HS-5 (cell line): ENCODE measurements around the gene SNRPA1.
"Not testable (repeated sequence)": the region's sequence is repeated elsewhere in the genome, so short reads cannot be mapped to it uniquely, and the experiment has no call there.

Experiments used
- DNase-seq: peaks from one replicate; pipeline ENCODE4 v3.0.0-alpha.2; 2012; ENCODE audit warnings: low read depth

SNRPA1 gene

DNA sequence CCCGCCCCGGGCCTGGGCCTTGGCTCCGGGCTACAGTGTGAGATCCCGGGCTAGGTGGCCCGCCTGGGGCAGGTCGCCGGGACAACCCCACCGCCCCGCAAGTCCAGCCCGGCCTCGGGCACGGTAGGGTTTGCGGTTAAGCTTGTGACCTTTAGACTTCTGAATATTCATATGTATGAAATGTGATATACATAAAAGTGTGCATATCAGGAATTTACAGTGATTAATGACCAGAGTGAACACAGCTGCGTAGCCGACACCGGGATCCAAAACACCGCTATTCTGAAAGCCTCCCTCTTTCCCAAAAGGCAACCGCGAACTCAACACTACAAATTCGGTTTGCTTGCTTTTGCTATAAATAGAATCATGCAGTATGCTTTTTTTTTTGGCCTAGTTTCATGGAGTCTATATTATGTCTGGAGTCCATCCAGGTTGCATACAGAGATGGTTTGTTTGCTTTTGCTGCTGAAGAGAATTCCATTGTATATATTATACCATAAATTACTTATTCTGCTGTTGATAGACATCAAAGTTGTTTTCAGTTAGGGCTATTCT lies 636 bp upstream of the SNRPA1 start:
- no peak for DNase-seq

DNA sequence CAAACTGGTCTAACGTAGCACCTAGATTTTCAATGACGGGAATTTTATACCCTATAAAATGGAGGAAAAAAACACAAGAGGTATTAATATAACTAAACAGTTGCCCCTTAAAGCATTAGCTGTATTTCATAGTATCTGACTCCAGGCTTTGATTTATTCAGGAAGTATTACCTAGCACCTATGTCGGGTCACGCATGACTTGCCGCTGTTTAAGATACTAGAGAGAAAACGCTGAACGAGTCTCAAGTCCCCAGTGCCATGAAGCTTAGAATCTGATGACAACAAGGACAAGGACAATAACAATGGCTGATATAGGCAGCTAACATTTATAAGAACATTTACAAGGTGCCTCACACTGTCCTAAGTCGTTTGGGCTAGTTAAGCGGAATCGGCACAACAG lies 1.9 kb downstream of the SNRPA1 start:
- no peak for DNase-seq

DNA sequence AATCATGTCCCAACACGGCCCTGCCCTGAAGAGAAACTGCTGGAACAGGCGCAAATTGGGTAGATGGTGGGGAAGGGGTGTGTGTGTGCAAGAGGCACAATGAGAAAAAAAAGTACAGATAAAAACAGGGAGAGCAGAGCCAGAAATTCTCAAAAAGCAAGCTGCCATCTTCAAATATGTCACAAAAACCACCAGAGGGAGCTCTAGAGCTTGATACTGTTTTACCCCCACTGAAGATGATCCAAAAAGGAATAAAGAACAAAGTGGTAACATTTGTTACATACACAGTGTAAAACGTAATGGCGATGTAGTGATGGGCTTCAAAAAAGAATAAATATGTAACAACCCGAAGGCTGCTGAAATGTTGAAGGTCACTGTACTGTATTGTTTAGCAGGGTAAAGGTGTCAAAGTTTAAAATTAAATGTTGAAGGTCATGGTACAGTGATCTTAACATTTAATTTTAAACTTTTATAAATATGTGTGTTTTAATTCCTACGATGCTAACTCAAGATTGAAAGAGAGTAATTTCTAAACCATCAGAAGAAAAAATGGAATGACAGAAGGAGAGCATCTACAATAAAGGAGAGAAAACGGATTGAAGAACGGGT lies 6.0 kb downstream of the SNRPA1 start:
- DNase-seq: no peak

DNA sequence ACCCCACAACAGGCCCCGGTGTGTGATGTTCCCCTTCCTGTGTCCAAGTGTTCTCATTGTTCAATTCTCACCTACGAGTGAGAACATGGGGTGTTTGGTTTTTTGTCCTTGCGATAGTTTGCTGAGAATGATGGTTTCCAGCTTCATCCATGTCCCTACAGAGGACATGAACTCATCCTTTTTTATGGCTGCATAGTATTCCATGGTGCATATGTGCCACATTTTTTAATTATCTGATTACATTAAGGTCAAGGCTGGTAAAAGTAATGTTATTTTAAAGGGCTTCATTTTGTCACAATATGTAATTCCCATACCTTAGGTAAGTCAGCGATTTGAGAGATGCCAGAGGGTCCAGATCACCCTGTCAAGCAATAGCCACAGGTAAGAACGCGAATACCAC lies 7.7 kb downstream of the SNRPA1 start:
- not testable (repeated sequence) for DNase-seq

DNA sequence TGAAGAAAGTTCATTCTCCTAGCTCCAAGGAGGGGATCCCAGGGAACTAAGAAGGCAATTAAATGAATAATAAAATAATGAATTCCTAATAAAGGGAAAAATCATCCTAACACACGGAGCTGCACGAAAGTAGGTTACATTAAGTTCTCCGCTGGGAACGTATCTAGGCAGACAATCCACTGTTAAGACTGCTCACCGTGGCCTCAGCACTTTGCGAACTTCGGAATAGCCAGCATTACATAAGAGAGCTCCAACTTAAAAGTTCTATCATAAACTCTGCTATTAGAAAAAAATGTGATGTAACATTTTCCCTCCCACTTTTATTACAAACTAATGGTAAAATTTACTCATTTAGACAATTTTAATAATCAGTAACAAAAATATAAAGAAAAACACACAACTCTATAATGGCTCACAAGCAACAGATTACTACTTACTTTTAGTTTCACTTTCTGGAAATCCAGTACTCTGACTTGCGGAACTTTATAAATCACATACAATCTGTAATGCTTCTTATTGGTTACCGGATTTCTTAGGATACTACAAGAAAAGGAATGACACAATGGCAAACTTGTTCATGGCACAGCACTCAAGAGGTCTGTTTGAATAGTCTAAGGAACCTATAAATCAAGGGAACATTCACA lies 8.5 kb downstream of the SNRPA1 start:
- DNase-seq: no peak

DNA sequence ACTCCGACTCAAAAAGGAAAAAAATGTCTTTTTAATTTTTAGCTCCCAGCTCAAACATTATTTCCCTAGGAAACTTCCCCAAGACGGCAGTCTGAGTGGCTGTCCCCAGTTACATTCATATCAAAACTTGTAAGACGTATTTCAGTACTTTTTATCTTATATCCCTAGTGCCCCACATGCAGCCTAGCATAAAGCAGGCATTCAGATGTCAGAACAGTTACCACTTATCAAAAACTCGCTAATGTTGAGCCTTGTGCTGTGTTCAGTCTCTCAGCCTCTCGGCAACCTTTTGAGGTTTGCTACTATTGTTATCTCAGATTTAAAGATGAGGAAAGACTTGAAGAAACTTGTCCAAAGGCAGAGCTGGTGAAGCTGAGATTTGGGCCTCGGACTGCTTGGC lies 11.1 kb downstream of the SNRPA1 start:
- DNase-seq: no peak

DNA sequence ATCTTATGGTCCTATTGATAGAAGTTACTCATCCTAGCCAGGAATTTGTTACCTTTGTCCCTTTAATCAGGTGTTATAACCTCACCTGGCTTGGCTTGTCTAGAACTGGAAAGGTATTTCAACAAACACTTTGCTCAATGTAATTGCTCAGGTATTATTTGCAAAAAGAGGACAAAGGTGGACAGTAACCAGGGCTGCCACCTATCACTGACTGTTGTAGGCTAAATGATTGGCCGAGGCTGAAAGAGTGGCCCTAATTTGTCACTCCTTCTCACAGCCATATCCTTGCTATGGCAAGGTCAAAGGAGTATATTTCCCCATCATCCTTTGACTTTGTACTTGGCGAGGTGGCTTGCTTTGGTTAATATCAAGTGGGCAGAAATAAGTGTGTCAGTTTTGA lies 15.0 kb downstream of the SNRPA1 start:
- DNase-seq: no peak

DNA sequence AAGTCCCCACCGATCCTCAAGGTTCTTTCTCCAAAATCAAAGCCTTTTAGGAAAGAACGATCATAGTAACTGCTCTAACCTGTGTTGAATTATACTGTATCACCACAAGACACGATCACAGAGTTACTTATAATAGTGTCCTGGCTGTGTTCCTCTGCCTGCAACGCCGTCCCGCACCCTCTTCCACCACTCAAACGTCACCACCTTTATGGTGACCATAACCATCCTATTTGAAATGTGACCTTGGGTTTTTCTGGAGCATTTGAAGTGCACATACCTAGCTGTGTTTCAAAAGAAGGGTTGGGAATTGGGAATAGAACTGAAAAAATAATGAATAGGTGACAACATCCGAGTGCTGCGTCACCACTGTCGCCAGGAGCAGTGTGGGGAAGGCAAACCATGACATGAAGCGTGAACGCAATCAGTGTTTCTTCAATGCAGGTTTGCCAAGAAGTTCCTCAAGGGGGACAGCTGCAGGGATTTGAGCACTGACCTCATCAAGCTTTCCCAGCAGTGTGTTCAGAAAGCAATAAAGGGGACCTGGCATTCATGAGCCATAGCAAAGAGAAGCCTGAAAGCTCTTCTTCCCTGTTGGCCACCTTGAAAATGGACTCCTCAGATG lies 17.0 kb downstream of the SNRPA1 start:
- DNase-seq: no peak

DNA sequence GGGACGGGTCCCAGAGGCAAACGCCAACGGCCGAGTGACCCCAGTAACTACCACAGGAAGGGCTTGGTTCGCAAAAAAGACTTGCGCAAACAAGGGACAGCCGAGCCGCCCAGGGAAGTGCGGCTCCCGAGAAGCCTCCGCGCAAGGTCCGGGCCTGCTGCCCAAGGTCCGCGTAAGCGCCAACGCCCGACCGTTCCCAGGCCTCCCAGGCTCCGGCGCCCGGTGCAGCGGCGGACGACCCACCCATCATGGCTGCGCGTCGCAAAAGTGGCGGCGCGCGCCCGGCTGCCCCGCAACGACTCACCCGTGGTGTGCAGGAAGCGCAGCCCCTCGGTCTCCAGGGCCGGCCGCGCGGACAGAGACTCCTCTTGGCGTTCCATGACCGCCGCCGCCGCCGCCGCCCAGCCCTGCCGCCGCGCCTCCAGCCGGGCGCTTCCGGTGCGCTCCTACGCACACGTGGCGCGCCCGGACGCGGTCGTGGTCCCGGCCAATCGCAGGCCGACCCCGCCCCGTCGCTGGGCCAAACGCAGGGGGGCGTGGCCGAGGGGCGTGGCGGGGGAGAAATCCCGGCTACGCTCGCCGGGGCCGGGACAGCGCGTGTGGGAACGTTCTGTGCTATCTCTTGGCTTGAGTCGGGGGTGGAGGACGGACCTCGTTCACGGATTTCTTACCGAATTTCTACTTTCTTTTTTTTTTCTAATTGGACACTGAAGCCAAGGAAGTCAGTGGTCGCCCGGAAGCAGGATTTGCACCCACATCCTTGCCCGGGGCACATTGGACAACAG lies 17.8 kb downstream of the SNRPA1 start, which contains the start of gene SELENOS:
SELENOS (minus strand) TSS at position 448 of the 785 bp plus-strand sequence; CDS start at position 380, 68 bp downstream.
- no peak for DNase-seq

DNA sequence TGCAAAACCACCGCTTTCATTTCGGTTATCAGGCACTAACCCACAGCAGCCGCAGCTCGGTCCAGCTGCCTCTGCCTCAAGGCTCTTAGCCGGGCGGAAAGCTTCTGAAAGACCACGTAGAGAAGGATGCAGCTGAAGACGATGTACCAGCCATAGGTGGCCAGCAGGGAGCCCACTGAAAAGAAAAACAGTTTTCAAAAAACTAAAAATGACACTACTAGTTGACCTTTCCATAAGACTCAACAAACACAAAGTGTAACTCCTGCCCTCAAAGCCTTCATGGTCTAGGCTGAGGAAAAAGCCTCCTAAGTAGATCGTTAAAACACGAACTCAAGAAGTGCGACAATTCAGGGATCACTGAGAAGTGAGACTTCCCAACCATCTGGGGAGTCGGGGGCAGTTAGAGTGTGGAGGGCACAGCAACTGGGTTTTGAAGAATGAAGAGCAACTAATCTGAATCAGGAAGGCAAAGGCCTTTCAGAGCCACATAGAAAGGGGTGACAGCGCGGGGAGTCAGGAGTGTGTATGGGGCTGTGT lies 18.5 kb downstream of the SNRPA1 start:
- no peak for DNase-seq

DNA sequence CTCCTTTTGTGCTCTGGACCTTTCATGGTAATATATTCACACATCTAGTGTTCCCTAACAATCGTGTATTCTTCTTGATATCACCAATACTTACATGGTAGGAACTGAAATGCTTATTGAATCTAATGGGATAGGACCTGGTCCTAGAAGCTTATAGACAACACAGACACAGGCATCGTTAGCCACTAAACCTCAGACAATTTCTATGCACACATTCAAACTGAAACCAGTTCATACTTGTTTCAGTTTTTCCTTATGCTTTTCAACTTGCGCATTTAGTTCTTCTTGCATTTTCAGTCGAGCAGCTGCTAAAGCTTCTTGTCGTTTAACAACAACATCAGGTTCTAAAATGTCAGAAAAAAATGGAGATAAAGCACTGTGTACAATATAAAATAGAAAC lies 20.0 kb downstream of the SNRPA1 start:
- DNase-seq: no peak

DNA sequence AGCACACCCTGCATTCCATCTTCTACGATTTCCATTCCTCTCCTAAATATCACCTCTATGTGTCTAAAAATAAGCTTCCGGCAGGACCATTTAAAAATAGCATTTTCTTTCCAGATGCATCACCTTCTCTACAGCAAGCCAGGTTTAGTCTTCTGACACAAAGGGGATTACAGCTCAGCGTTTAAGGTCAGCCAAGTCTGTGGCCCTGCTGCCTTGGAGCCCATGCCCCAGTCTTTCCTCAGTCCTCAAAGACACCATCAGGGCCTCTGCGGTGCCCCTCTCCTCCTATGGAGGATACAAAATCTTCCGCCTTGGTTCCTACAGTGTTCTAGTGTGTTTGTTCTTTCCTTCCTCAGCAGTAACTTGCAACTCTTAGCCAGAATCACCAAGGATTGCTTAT lies 21.5 kb downstream of the SNRPA1 start:
- no peak for DNase-seq

DNA sequence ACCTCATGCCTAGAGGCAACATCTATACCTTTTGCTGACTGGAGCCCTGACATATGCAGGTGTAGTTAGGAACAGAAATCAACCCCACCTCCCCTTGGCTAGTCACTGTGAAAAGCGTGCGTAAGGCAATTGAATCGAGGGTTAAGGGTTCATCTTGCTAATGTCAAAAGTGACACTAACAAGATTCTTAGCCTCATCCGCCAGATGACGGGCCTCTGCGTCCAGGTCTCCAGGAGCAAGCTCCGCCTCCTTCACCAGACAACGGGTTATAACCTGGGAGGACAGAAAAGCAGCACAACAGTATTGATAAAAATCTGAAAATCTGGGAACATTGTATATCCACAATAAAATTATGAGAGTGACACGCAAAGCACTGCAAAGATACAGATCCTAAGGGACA lies 22.5 kb downstream of the SNRPA1 start:
- no peak for DNase-seq

DNA sequence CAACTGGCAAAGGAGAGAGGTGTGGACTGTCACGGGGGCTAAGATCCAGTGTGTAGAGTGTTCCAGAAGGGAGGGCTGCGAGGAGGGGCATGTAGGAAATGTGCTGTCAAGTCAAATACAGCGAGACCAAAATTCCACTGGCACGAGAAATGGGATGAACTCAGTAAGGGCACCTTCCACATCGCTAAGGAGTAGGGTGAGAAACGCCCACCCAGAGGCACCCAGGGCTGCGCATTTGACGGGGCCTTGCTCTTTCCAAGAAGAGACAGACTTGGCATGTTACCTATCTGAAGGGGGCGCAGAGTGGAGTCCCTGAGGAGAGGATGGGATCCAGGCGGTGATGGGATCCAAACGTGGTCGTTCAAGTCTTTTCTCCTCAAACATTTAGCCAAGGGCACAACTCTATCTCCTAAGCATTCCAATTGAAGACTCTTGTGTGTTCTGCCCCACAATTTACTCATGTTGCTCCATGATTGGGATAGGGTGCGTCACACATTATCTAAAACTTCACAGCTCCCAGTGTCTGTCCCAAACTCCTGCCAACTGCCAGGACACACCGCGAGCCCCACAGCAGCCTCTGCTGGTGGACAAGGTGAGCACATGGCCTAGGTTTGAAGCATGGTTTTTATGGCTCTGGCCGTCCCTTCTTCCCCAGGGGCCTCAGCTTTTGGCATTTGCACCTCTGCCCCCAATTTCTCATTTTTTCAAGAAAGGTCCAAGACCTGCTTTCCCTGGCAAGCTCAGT lies 25.4 kb downstream of the SNRPA1 start:
- DNase-seq: no peak

DNA sequence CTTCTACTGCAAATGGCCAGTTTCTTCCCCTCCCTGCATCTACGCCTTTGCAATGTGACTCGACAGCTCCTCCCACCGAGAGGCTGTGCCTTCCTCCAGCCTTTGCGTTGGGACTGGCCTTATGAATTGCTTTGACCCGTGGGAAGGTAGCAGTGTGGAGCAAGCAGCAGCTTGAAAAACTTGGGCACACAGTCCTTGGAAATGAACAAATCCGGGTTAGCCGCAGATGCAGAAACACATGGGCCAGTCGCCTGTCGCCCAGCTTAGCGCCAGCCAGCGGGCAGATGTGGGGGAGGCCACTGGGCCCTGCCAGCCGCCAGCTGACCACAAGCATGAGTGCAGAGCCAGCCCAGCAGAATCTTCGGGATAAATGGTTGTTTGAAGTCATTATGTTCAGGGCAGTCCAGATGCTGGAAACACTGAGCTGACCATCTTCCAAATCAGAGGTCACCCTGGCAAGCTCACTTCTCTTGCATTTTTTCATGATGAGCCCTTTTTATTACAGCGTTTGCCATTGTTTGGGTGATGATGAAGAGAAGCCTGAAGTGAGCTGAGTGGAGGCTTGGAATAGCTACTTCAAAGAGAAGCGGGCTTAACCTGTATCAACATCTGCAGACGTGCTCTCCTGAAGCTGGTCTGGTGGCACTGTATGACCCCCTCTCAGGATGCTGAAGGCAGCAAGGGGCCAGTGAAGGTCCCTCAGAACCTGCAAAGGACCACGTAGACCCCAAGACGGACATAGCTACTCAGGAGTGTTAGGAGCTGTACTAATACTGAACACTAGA lies 27.5 kb downstream of the SNRPA1 start:
- peak; percentile 75 for DNase-seq

DNA sequence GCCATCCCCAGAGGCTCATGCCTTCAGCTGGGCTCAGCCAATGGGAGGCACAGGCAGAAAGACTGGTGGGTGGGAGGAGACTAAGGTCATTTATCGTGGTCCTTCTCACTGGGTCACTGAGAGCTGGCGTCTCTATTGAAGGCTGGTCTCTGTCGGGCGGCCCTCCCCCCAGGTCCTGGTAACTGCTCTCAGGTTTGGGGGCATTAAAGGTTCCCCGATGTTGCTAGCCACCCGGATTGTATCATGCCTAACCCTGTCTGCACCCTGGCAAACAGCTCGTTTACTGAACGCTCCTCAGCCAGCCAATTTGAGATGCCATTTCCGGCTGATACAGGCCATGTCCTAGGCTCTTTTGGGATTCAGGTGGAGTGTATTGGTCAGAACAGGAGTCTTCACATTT lies 28.3 kb downstream of the SNRPA1 start:
- DNase-seq: no peak

DNA sequence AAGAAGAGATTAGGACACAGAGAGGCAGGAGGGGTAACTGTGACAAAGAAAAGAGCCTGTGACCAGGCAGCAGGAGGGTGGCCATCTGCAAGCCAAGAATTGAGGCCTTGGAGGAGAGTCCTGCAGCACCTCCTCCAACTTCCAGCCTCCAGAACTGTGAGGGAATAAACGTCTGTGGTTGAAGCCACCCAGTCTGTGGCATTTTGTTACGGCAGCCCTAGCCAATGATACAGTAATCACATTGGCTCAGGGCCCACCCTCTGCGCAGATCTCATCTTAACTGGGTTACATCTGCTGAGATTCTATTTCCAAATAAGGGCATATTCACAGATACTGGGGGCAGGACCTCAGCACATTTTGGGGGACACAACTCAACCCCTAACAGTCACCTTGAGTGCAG lies 29.0 kb downstream of the SNRPA1 start:
- no peak for DNase-seq

DNA sequence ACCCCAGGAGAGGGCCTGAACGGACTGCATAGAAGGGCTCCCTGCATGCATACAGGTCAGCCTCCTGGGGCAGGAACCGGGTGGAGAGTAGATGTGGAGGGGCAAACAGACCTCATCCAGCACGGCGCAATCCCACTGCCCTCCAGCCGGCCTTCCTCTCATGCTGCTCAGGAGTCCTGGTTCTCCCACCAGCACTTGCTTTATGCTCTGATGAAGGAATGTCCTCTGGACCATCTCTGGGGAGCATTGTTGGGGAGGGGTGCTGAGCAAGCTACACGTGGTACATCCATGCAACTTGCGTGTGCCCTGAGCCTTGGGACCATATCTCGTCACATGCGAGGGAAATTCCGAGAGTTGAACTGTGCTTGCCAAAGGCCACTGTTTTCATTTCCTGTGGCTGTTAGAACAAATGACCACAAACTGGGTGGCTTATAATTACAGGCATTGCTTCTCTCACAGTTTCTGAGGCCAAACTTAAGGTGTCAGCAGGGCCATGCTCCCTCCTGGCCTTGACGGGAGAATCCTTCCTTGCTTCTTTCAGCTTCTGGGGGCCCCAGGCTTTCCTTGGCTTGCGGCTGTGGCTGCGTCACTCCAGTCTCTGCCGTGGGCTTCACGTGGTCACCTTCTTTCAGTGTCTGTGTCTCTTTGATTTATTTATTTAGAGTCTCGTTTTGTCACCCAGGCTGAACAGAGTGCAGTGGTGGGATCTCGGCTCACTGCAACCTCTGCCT lies 30.0 kb downstream of the SNRPA1 start:
- DNase-seq: no peak

DNA sequence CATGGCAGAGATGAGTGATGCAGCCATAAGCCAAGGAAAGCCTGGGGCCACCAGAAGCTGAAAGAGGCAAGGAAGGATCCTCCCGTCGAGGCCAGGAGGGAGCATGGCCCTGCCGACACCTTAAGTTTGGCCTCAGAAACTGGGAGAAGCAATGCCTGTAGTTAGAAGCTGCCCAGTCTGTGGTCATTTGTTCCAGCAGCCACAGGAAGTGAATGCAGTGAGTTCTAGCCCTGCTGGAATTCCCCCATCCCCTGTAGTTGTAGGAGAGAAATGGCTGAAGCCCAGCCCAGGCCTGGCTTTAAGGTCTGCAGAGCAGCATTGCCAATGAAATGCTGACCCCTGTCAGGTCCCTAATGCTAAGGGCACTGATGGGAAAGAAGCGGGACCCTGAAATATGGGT lies 31.0 kb downstream of the SNRPA1 start:
- DNase-seq: no peak

DNA sequence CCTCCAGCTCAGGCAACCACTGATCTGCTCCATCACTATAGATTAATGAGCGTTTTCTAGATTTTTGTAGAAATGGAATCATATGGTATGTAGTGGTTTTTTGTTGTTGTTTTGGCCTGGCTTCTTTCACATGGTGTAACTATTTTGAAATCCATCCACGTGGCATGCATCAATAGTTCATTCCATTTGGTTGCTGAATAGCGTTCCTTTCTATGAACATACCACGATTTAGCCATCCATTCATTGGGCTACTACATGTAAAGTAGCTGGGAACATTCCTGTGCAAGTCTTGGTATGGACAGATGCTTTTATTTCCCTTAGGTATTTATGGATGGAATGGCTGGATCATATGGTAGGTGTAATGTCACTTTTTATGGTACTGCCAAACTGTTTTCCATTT lies 32.5 kb downstream of the SNRPA1 start:
- DNase-seq: no peak
